ENCODE results near the gene OFD1.
"Not testable (repeated sequence)": the region's sequence is repeated elsewhere in the genome, so short reads cannot be mapped to it uniquely, and the experiment has no call there.

Gene OFD1

DNA sequence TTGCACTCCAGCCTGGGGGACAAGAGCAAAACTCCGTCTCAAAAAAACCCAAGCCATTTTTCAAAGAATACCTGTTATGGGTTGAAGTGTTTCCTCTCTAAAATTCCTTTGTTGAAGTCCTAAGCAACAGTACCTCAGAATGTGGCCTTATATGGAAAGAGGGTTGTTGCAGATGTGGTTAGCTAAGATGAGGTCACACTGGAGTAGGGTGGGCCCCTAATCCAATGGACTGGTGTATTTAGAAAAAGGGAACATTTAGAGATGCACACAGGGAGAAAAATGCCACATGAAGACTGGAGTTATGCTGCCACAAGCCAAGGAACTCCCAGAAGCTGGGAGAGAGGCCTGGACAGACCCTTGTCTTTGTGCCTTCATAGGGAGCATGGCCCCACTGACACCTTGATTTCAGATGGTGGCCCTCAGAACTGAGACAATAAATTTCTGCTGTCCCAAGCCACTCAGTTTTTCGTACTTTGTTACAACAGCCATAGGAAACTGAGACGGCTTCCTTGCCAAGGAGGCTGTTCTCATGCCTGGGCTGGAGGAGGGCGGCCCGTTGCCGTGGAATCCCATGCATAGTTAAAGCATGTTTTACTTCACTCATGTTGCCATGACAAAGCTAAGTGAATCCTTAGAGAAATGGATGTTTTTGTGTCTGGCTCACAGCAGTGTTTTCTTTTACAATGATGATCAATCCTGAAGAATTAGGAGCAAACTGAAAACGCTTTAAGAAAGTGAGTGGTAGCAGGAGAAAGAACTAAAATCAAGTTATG lies 16.7 kb upstream of the OFD1 start:
- no peak overlapping the region for H3K4me3 ChIP-seq (ENCODE audit: control insufficient read depth, low read depth, low read length)
- peak; percentile 76 for DNase-seq (ENCODE audit: low read depth)
- TF ChIP-seq, protein P1, sequence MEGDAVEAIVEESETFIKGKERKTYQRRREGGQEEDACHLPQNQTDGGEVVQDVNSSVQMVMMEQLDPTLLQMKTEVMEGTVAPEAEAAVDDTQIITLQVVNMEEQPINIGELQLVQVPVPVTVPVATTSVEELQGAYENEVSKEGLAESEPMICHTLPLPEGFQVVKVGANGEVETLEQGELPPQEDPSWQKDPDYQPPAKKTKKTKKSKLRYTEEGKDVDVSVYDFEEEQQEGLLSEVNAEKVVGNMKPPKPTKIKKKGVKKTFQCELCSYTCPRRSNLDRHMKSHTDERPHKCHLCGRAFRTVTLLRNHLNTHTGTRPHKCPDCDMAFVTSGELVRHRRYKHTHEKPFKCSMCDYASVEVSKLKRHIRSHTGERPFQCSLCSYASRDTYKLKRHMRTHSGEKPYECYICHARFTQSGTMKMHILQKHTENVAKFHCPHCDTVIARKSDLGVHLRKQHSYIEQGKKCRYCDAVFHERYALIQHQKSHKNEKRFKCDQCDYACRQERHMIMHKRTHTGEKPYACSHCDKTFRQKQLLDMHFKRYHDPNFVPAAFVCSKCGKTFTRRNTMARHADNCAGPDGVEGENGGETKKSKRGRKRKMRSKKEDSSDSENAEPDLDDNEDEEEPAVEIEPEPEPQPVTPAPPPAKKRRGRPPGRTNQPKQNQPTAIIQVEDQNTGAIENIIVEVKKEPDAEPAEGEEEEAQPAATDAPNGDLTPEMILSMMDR (conservative IDR thresholded peaks at IDR 0.05; ENCODE audit: control insufficient read depth, insufficient read depth, low read depth, low read length): no peak

DNA sequence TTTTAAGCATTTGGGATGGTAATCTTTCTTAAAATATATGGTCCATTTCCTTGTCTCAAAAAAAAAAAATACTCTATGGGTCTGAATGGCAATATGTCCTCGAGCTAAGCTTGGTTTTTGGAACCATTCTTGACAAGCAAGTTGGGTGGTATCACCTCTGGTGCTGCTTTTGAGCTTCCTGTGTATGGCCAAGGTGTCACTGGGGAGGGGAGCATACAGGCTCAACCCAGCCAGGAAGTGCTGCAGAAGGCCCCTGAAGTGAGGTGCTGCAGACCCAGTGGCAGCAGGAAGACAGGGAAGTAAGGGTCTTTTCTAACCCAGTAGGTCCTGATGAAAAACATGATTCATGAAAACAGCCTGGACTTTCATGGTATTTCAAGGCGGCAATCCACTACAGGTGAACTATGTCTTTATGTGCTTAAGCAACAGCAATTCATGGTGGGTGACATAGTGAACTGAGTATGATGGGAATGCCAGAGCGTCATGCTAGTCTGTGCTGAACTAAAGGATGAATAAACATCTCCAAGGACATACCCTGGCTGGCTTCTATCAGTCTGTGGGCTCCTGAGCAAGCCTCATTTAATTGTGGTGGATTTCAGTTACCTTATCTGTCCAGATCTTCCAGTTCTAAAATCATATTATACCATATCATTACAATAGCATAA lies 15.2 kb upstream of the OFD1 start:
- TF ChIP-seq, protein P1 (conservative IDR thresholded peaks at IDR 0.05; ENCODE audit: control insufficient read depth, insufficient read depth, low read depth, low read length): no peak
- no peak overlapping the region for H3K4me3 ChIP-seq (ENCODE audit: control insufficient read depth, low read depth, low read length)
- no peak for DNase-seq (ENCODE audit: low read depth)

DNA sequence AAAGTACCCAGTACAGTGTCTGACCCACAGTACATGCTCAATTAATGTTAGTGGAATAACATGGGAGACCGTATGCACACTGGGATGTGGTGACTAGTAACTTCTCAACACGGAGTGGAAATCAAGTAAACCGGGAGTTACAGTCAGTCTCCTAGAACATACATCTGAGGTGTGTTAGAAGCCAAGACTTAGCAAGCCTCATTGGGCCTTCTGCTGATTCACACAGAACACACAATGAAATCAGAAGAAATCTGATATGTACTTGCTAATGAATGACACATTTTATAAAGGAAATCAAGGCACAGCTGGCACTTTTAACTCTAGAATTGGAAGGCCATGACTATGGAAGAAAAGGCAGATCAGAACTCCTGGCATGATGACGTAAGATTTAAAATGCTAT lies 13.2 kb upstream of the OFD1 start:
- no peak overlapping the region for H3K4me3 ChIP-seq (ENCODE audit: control insufficient read depth, low read depth, low read length)
- TF ChIP-seq, protein P1 (conservative IDR thresholded peaks at IDR 0.05; ENCODE audit: control insufficient read depth, insufficient read depth, low read depth, low read length): no peak

DNA sequence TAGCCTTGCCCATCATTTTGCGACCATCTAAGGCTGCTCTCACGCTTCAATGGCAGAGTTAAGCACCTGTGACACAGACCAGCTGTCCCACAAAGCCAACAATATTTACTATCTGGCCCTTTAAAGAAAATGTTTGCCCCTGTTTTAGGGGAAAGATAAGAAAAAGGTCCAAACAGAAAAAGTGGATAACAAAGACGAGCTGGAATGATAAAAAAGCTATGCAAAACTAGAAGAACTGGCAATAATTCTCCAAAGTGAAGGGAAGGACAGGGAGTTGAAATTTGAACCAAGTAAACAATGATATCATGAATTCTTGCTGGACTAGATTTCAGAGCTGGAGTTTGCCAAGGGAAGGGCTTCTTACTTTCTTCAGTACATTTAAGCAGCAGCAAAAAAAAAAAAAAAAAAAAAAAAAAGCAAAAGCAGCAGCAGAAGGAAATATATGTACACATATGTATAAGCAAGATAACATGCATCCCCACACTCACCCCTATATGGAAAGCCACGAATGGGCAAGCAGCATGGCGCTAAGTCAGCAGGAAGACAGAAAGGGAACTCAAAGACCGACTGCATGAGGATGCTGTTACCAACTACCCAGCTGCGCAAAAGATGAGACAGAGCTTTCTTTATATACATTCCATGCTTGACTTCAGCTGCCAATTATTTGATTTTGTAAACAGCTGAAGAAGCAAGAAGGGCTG lies 12.6 kb upstream of the OFD1 start:
- peak; percentile 62 for DNase-seq (ENCODE audit: low read depth)
- H3K4me3 ChIP-seq (ENCODE audit: control insufficient read depth, low read depth, low read length): no peak overlapping the region
- TF ChIP-seq, protein P1 (conservative IDR thresholded peaks at IDR 0.05; ENCODE audit: control insufficient read depth, insufficient read depth, low read depth, low read length): no peak

More for the DNA sequence above, 13.2 kb upstream of the OFD1 start:
- DNase-seq (ENCODE audit: low read depth): peak; percentile 62

DNA sequence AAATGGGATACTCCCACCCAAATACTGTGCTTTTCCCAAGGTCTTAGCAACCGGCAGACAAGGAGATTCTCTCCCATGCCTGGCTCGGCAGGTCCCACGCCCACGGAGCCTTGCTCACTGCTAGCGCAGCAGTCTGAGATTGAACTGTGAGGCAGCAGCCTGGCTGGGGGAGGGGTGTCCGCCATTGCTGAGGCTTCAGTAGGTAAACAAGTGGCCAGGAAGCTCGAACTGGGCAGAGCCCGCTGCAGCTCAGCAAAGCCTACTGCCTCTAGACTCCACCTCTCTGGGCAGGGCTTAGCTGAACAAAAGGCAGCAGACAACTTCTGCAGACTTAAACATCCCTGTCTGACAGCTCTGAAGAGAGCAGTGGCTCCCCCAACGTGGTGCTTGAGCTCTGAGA lies 9.7 kb upstream of the OFD1 start:
- H3K4me3 ChIP-seq (ENCODE audit: control insufficient read depth, low read depth, low read length); DNase-seq (ENCODE audit: low read depth): not testable (repeated sequence)

DNA sequence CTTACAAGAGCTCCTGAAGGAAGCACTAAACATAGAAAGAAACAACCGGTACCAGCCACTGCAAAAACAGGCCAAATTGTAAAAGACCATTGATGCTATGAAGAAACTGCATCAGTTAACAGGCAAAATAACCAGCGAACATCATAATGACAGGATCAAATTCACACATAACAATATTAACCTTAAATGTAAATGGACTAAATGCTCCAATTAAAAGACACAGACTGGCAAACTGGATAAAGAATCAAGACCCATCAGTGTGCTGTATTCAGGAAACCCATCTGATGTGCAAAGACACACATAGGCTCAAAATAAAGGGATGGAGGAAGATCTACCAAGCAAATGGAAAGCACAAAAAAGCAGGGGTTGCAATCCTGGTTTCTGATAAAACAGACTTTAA lies 8.0 kb upstream of the OFD1 start:
- not testable (repeated sequence) for DNase-seq (ENCODE audit: low read depth)

DNA sequence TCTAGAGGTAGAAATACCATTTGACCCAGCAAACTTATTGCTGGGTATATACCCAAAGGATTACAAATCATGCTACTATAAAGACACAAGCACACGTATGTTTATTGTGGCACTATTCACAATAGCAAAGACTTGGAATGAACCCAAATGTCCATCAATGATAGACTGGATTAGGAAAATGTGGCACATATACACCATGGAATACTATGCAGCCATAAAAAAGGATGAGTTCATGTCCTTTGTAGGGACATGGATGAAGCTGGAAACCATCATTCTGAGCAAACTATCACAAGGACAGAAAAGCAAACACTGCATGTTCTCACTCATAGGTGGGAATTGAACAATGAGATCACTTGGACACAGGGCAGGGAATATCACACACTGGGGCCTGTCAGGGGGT lies 4.0 kb upstream of the OFD1 start:
- not testable (repeated sequence) for H3K4me3 ChIP-seq (ENCODE audit: control insufficient read depth, low read depth, low read length); DNase-seq (ENCODE audit: low read depth)

More for the DNA sequence above, 8.0 kb upstream of the OFD1 start:
- not testable (repeated sequence) for H3K4me3 ChIP-seq (ENCODE audit: control insufficient read depth, low read depth, low read length)
